Right lobe of liver (tissue), 6 donors: ENCODE measurements around the gene NOD1. TPM values are rescaled to one million over a fixed set of nuclear protein-coding genes. Genes with fewer than 3 reads are reported as not detected.

Experiments
- ATAC-seq, 4 donors: fragments of 200-7000 bp; cut with Tn5 transposase; one replicate each; pipeline ENCODE4 v1.9.1; 2020; ENCODE audit warnings: mild to moderate bottlenecking in 4 of 4, moderate library complexity in 4 of 4
- DNase-seq, 3 donors: peaks; one replicate each; pipeline ENCODE4 v3.0.0-alpha.2; 2020
- H3K27ac ChIP-seq, 3 donors: fragments of 200-600 bp; one replicate each; pipeline ENCODE4 v1.8.0; 2022
- H3K27me3 ChIP-seq, 2 donors: fragments of 200-600 bp; one replicate each; pipeline ENCODE4 v1.8.0; 2022
- H3K36me3 ChIP-seq, 4 donors: fragments of 200-600 bp; sonication (generic) in 1 of 4; one replicate each; pipeline versions ENCODE4 v1.5.1 to v1.8.0; 2017 to 2022; ENCODE audit warnings: control low read depth in 1 of 4
- H3K4me1 ChIP-seq, 4 donors: fragments of 200-600 bp; sonication (generic) in 1 of 4; one replicate each; pipeline versions ENCODE4 v1.5.1 to v1.8.0; 2017 to 2022; ENCODE audit warnings: control low read depth in 1 of 4
- H3K4me3 ChIP-seq, 3 donors: fragments of 200-600 bp; one replicate each; pipeline ENCODE4 v1.8.0; 2022
- H3K9me3 ChIP-seq, 4 donors: fragments of 200-600 bp; sonication (generic) in 1 of 4; one replicate each; pipeline versions ENCODE4 v1.5.1 to v1.8.0; 2017 to 2022; ENCODE audit warnings: control low read depth in 1 of 4
- POLR2A ChIP-seq: fragments of 450-650 bp; IDR thresholded peaks from one replicate; pipeline ENCODE4 v1.6.1; 2017; ENCODE audit warnings: antibody characterized with exemption, mild to moderate bottlenecking
- WGBS: methylation state at CpG from one replicate; pipeline ENCODE4 v1.1.6; 2018; ENCODE audit warnings: low coverage, low lambda C conversion rate; ENCODE audit not compliant: insufficient coverage; ENCODE audit errors: missing lambda C conversion rate; 5-methylcytosine and 5-hydroxymethylcytosine counted together
- intact Hi-C, 2 donors: fragments of 100-400 bp; cut with DNase I; formaldehyde crosslinking; loops; one replicate each; pipeline versions ENCODE4 v1.11.2 to v1.14.1; 2022
- total RNA-seq, 6 experiments: library from RNA; depleted of rRNA in 2 of 6; stranded (reverse); fragments of >200 nt in 2 of 6; fragmentation: NEBNext Ultra II Directional in 3 of 6; extraction: Animal tissue kit (Norgen Biotek cat#: 25700) in 3 of 6; gene quantifications; one replicate each; pipeline versions ENCODE4 v1.1.0 to v1.2.4, GENCODE V29; 2016 to 2023
- TF ChIP-seq, protein P1 (sequence below), 4 donors: fragments of 200-600 bp in 3 of 4; fragments of 450-650 bp in 1 of 4; IDR thresholded peaks; one replicate each; pipeline versions ENCODE4 v1.5.1 to v1.8.0; 2016 to 2022; ENCODE audit warnings: antibody characterized with exemption in 4 of 4, mild to moderate bottlenecking in 2 of 4
- donor health status: DM: no; HTN: yes; CAD: no.
- donor health status: DM: no; HTN: no; CAD: no.
- donor health status: DM: no; HTN: no; CAD: no.
- donor health status: DM: no; HTN: yes; CAD: no.
- donor health status: DM: no; HTN: yes; CAD: no.

The NOD1 gene
- total RNA-seq, 6 experiments from 2014 or later: 1.7 to 5.3 (median 2.7) TPM

DNA sequence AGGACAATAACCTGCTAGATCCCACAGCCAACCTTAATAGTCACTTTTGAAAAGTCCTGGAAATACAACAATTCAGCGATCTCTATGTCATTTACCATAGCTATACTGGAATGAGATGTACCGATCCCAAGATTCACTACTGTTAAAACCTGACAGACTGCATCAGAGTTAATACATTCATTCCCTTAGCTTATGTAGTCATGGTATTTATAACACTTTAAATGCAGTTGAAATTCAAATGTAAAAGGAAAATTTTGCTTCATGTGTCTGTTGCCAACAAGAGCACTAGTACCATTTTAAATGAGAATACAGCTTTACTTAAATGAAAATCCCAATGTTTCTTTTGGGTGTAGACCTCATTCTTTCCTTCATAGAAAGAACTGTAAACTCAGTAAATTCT is 37.2 kb upstream of the NOD1 start:
- ATAC-seq: no peak
- intact Hi-C loops: no loop called here
- no peak for TF ChIP-seq POLR2A
- TF ChIP-seq, protein P1, sequence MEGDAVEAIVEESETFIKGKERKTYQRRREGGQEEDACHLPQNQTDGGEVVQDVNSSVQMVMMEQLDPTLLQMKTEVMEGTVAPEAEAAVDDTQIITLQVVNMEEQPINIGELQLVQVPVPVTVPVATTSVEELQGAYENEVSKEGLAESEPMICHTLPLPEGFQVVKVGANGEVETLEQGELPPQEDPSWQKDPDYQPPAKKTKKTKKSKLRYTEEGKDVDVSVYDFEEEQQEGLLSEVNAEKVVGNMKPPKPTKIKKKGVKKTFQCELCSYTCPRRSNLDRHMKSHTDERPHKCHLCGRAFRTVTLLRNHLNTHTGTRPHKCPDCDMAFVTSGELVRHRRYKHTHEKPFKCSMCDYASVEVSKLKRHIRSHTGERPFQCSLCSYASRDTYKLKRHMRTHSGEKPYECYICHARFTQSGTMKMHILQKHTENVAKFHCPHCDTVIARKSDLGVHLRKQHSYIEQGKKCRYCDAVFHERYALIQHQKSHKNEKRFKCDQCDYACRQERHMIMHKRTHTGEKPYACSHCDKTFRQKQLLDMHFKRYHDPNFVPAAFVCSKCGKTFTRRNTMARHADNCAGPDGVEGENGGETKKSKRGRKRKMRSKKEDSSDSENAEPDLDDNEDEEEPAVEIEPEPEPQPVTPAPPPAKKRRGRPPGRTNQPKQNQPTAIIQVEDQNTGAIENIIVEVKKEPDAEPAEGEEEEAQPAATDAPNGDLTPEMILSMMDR (IDR thresholded peaks at IDR 0.05): no peak

DNA sequence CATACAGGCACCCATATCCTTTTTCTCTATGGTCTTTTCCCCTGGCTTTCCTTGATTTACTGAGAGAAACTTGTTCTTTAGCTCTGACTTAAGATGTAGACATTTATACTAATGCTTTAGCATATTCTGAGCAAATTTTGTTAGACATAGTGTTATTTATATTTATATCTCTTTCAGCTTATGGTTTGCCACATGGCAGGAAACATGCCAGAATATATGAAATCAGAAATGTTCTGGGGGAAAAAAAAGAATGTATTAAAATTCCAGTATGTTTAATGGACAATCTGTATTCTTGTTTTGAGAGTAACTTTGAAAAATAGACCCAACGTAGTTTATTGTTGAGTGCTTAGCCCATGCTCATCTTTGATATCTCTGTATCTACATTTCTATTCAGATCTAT is 36.2 kb upstream of the NOD1 start:
- Histone ChIP-seq H3K4me1 (no peaks in the 10 kb centered on the region), H3K4me3 (no peak overlapping the region), H3K36me3 (no peaks in the 10 kb centered on the region), H3K27ac (no peak overlapping the region), H3K9me3 (no peaks in the 10 kb centered on the region), H3K27me3 (no peaks in the 10 kb centered on the region)
- intact Hi-C loops: no loop called here
- TF ChIP-seq, protein P1 (IDR thresholded peaks at IDR 0.05): no peak
- no peak for TF ChIP-seq POLR2A
- DNase-seq (no peak), ATAC-seq (no peak)
- 96% methylated on average over 1 of the region's 1 CpG for WGBS

More for the DNA sequence above, 37.2 kb upstream of the NOD1 start:
- Histone ChIP-seq H3K27me3 (no peaks in the 10 kb centered on the region), H3K4me3 (no peak overlapping the region), H3K9me3 (no peaks in the 10 kb centered on the region), H3K36me3 (no peaks in the 10 kb centered on the region), H3K4me1 (no peaks in the 10 kb centered on the region), H3K27ac (no peak overlapping the region)
- WGBS: 100% methylated on average over 2 of the region's 2 CpGs
- no peak for DNase-seq

DNA sequence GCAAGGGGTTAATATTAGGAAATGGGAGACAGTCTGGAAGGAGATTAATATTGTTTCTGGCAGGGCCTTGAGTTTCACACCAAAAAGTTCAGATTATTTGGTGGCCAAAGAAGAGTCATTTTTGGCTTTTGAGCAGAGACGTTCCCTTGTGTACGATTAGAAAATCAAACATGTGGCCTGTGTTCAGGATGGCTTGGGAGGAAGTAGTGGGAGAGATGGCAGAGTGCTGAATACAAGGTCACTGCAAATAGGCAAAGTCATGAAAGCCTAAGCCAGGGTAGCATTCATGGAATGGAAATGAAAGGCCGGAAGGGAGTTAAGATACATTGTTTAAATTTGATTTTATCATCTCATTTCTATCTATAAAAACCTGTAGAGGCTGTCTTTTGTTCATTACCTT is 35.6 kb upstream of the NOD1 start:
- Histone ChIP-seq H3K4me3 (no peak overlapping the region), H3K9me3 (no peaks in the 10 kb centered on the region), H3K27ac (no peak overlapping the region), H3K4me1 (no peaks in the 10 kb centered on the region), H3K36me3 (no peaks in the 10 kb centered on the region), H3K27me3 (no peaks in the 10 kb centered on the region)
- no peak for ATAC-seq
- WGBS: 87% methylated on average over 3 of the region's 3 CpGs
- no peak for DNase-seq
- intact Hi-C loops: no loop called here
- no peak for TF ChIP-seq POLR2A
- TF ChIP-seq, protein P1 (IDR thresholded peaks at IDR 0.05): no peak

DNA sequence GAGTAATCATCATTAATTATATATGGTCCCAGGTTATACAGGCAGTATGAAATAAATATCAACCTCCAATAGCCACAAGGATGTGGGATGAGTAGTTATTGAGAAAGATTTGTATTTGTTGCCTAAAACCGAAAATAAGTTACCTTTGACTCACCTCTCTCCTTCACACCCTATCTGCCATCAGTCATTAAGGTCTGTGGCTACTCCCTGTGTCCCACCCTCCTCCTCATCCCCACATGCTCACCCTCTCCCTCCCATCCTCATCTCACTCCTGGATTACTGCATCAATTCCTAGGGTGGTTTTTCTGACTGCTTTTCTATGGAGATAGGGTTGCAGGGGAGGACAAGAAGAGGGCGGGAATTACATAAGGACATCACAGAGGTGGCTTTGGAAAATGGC is 35.2 kb upstream of the NOD1 start:
- DNase-seq: no peak
- intact Hi-C loops: no loop called here
- 94% methylated on average over 2 of the region's 2 CpGs for WGBS
- Histone ChIP-seq H3K36me3 (no peaks in the 10 kb centered on the region), H3K4me3 (no peak overlapping the region), H3K27me3 (no peaks in the 10 kb centered on the region), H3K4me1 (no peaks in the 10 kb centered on the region), H3K9me3 (no peaks in the 10 kb centered on the region), H3K27ac (no peak overlapping the region)
- TF ChIP-seq, protein P1 (IDR thresholded peaks at IDR 0.05): no peak
- no peak for TF ChIP-seq POLR2A
- ATAC-seq: no peak
